ENCODE data around the gene CTCF.
"Not testable (repeated sequence)": the region's sequence is repeated elsewhere in the genome, so short reads cannot be mapped to it uniquely, and the experiment has no call there.

CTCF gene

DNA sequence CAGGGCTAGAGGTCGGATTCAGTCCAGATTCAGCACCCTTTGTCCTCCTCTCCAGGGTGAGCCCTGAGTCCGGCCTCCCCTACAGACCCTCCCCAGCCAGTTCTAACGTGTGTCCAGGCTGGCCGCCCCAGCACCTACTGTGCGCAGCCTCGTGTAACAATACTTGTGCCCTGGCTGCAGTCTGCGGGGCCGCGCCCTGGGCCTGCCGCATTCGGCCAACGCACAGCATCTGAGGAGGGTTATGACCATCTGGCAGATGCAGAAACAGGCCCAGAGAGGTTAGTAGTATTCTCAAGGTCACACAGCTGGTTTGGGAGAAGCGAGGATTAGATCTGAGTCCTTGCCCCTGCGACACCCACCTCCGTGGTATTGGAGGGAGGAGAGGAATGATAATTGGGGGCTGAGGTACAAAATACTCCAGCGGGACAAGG, 32.7 kb upstream of the CTCF start:
- TF ChIP-seq CTCF (IDR thresholded peaks at IDR 0.05; ENCODE audit: low read depth, low read length), result no peak
- H3K4me3 ChIP-seq (ENCODE audit: low read depth, low read length), result peak overlapping the region; percentile 79

- peak overlapping the region; percentile 79 for H3K4me3 ChIP-seq (ENCODE audit: low read depth, low read length)
- no peak for TF ChIP-seq CTCF (IDR thresholded peaks at IDR 0.05; ENCODE audit: low read depth, low read length)
Observed at GRCh38 chr16:67530013-67530939, 32.0 kb upstream of the CTCF start.

DNA sequence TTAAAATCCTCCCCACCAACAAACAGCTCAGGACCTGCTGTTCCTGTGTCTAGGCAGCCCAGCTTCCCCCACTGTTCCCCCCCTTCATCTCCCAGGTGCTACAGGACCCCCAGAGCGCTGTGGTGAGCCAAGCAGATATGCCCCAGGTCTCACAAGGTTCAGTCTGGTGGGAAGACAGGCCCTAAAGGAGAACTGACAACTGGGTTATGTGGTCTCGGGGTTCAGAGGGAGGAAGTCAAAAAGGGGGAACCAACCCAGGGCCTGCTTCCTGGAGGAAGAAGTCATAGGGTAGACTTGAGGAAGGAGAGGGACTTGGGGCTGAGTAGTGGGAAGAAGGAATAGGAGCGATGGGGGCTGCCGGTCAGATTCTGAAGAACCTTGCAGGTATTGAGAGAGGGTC, 31.1 kb upstream of the CTCF start:
- H3K4me3 ChIP-seq (ENCODE audit: low read depth, low read length), result no peak overlapping the region
- TF ChIP-seq CTCF (IDR thresholded peaks at IDR 0.05; ENCODE audit: low read depth, low read length), result no peak

DNA sequence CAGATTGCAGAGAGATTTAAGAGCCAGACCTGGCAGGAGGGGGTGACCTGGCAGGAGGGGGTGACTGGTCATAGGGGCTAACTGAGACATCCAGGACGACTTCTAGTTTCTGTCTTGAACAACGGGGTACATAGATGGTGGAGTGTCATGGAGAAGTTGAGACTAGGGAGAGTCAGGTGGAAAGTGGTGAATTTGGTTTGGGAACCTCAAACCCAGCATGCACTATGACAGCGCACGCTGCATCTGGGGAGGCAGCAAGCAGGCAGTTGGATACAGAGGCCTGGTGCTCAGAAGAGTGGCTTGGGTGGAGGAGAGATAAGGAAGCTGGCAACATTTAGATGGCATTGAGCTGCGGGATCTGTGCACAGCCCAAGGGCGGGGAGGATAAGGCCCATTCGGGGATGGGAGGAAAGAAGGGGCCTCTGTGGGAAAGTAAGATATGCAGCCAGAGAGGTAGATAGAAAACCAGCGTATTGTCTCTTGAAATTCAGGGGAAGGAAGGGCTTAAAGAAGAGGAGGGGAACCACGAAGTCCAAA, 29.2 kb upstream of the CTCF start:
- H3K4me3 ChIP-seq (ENCODE audit: low read depth, low read length), result no peak overlapping the region
- TF ChIP-seq CTCF (IDR thresholded peaks at IDR 0.05; ENCODE audit: low read depth, low read length), result no peak

GRCh38 chr16:67533987-67534386, 28.3 kb upstream of the CTCF start:
- H3K4me3 ChIP-seq (ENCODE audit: low read depth, low read length), result not testable (repeated sequence)

- TF ChIP-seq CTCF (IDR thresholded peaks at IDR 0.05; ENCODE audit: low read depth, low read length), result no peak
- no peak overlapping the region for H3K4me3 ChIP-seq (ENCODE audit: low read depth, low read length)
Observed at GRCh38 chr16:67534431-67534830, 27.9 kb upstream of the CTCF start.

DNA sequence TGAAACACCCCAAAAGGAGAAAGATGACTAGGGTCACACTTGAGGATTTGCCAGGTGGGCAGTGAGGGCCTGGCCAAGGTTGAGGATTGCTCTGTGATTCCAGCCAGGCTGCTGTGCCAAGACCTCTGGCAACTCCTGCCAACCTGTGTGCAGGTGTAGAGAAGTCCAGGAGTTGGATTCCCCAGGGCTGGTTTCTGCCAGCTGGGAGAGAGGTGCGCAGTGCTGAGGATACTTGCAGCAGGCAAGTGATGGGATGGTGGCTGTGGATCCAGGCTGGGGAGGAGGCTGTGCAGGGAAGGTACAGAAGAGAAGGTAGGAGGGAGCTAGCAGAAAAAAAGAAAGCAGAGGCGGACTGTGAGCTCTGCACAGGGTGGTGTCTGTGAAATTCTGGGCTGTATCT, 27.1 kb upstream of the CTCF start:
- no peak overlapping the region for H3K4me3 ChIP-seq (ENCODE audit: low read depth, low read length)
- TF ChIP-seq CTCF (IDR thresholded peaks at IDR 0.05; ENCODE audit: low read depth, low read length), result no peak

Data from WI38 (cell line).